A673 (cell line): ENCODE data around the gene BOD1L2.

Experiments used
- EZH2 ChIP-seq: fragments of 200-600 bp; sonication (generic); IDR thresholded peaks from 2 replicates; pipeline ENCODE4 v1.6.1; 2017; ENCODE audit warnings: borderline replicate concordance, low read depth, mild to moderate bottlenecking, mixed read lengths, antibody characterized with exemption, low read length; ENCODE audit not compliant: poor library complexity, severe bottlenecking
- TF ChIP-seq, protein P1 (sequence below): fragments of 300-800, 200-600 bp; sonication (generic); conservative IDR thresholded peaks from 2 replicates; pipeline ENCODE4 v1.5.1; 2017; ENCODE audit warnings: low read depth, mild to moderate bottlenecking, antibody characterized with exemption, low read length, moderate library complexity, mixed read lengths

DNA sequence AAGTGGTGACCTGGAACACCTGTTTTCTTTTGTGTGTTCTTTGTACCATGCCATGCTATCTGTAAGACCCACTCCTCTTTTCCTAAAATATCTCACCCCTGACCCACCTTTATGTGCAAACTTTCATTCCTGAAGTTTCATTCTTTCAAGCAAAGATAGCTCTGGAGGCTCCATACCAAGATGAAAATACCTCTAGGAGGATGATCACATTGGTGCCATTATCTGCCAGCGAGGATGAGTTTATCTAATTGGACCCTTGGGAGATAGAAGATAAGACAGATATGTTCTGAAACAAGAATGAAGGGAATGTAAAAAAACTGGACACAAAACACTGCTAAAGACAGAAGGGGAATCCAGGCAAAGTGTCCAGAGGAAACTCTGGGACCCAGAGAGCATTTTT, 24.1 kb downstream of the BOD1L2 start:
- TF ChIP-seq, protein P1, sequence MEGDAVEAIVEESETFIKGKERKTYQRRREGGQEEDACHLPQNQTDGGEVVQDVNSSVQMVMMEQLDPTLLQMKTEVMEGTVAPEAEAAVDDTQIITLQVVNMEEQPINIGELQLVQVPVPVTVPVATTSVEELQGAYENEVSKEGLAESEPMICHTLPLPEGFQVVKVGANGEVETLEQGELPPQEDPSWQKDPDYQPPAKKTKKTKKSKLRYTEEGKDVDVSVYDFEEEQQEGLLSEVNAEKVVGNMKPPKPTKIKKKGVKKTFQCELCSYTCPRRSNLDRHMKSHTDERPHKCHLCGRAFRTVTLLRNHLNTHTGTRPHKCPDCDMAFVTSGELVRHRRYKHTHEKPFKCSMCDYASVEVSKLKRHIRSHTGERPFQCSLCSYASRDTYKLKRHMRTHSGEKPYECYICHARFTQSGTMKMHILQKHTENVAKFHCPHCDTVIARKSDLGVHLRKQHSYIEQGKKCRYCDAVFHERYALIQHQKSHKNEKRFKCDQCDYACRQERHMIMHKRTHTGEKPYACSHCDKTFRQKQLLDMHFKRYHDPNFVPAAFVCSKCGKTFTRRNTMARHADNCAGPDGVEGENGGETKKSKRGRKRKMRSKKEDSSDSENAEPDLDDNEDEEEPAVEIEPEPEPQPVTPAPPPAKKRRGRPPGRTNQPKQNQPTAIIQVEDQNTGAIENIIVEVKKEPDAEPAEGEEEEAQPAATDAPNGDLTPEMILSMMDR = no peak
- TF ChIP-seq EZH2 = no peak
